Neural cell (in vitro differentiated cells): ENCODE data around the gene TNFSF11.

ENCODE experiments used
- CTCF ChIP-seq: fragments of 450-650 bp; IDR thresholded peaks from 2 replicates; pipeline ENCODE4 v1.5.1; 2014; ENCODE audit warnings: antibody characterized with exemption, mild to moderate bottlenecking, moderate library complexity; ENCODE audit not compliant: poor library complexity, severe bottlenecking
- EP300 ChIP-seq: fragments of 450-650 bp; conservative IDR thresholded peaks from 2 replicates; pipeline ENCODE4 v1.6.1; 2014; ENCODE audit warnings: antibody characterized with exemption, mild to moderate bottlenecking, moderate library complexity; ENCODE audit not compliant: poor library complexity, severe bottlenecking
- MXI1 ChIP-seq: fragments of 450-650 bp; conservative IDR thresholded peaks from 2 replicates; pipeline ENCODE4 v1.6.1; 2014; ENCODE audit warnings: antibody characterized with exemption, mild to moderate bottlenecking; ENCODE audit not compliant: poor library complexity, severe bottlenecking
- POLR2AphosphoS5 ChIP-seq: IDR thresholded peaks from 2 replicates; pipeline ENCODE4 v1.6.1; 2012
- RAD21 ChIP-seq: fragments of 450-650 bp; conservative IDR thresholded peaks from 2 replicates; pipeline ENCODE4 v1.6.1; 2014; ENCODE audit warnings: antibody characterized with exemption, mild to moderate bottlenecking, moderate library complexity
- REST ChIP-seq: IDR thresholded peaks from 2 replicates; pipeline ENCODE4 v1.6.1; 2012; ENCODE audit warnings: borderline replicate concordance
- SMC3 ChIP-seq: fragments of 450-650 bp; conservative IDR thresholded peaks from 2 replicates; pipeline ENCODE4 v1.6.1; 2014; ENCODE audit warnings: antibody characterized with exemption, mild to moderate bottlenecking, moderate library complexity; ENCODE audit not compliant: poor library complexity
- TAF1 ChIP-seq: IDR thresholded peaks from 2 replicates; pipeline ENCODE4 v1.6.1; 2012; ENCODE audit warnings: low read depth

- no peak for TF ChIP-seq EP300
- no peak for TF ChIP-seq CTCF
- TF ChIP-seq REST = no peak
- no peak for TF ChIP-seq TAF1
- TF ChIP-seq RAD21 = no peak
- TF ChIP-seq POLR2AphosphoS5 = no peak
- TF ChIP-seq SMC3 = no peak
- TF ChIP-seq MXI1 = no peak
These were observed 23.6 kb downstream of the TNFSF11 start for GRCh38 chr13:42597505-42597904.
